DMS 273 (cell line): ENCODE measurements around the gene BLOC1S5.
"Not testable (repeated sequence)": the region's sequence is repeated elsewhere in the genome, so short reads cannot be mapped to it uniquely, and the experiment has no call there.

Experiments used
- DNase-seq: peaks from one replicate; lab custom pipeline; 2025; ENCODE audit not compliant: unreplicated experiment; lab: John Stamatoyannopoulos, UW

BLOC1S5 gene

DNA sequence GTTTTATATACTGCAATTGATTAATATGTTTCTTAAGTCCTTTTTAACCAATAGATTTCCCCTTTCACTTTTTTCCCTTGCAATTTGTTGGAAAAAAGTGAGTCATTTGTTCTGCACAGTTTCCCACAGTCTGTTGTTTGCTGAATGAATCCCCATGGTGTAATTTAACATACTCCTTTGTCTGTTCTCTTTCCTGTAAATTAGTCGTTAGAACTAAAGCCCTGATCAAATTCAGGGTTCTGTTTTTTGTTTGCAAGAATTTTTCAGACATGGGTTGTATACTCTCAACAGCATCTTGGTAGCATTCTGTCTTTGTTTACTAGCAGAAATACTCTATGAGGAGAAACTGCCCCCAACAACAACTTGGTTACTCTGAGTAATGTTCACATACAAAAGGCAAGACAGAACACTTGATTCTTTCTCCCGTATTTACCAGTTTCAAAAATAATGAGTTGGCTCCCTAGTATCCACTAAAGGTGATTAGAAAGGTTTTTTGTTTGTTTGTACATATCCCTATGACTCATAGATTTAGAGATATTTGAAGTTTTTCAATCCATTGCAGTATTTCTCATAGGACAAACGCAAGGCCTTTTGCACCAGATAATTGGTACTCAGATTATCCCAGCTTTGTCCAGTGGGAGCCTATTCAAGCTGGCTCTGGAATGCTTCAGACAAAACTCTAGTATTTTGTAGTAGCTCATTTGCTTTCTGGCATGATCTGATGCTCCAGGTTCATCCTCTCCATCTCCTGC is 16.5 kb downstream of the BLOC1S5 start:
- no peak for DNase-seq

DNA sequence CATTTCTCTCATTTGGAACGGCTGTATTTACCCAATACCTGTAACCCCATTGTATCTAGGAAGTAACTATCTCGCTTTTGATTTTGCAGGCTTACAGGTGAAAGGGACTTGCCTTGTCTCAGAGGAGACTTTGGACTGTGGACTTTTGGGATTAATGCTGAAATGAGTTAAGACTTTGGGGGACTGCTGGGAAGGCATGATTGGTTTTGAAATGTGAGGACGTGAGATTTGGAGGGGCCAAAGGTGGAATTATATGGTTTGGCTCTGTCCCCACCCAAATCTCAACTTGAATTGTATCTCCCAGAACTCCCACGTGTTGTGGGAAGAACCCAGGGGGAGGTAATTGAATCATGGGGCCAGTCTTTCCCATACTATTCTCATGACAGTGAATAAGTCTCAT is 18.4 kb downstream of the BLOC1S5 start:
- not testable (repeated sequence) for DNase-seq

DNA sequence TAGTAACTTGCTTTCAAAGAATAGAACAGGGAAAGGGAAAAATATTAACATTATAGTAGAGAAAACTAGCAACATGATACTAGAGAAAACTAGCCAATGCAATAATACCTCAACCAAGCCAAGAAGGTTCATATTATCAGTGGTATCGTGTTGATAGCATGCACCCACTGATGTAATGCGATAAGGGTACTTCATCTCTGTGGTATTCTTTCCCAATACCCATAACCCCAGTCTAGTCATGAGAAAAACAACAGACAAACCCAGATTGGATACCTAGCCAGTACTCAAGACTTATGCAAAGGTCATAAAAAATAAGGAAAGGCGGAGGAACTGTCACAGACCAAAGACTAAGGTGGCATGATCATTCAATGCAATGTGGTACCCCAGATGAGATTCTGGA is 21.0 kb downstream of the BLOC1S5 start:
- no peak for DNase-seq

DNA sequence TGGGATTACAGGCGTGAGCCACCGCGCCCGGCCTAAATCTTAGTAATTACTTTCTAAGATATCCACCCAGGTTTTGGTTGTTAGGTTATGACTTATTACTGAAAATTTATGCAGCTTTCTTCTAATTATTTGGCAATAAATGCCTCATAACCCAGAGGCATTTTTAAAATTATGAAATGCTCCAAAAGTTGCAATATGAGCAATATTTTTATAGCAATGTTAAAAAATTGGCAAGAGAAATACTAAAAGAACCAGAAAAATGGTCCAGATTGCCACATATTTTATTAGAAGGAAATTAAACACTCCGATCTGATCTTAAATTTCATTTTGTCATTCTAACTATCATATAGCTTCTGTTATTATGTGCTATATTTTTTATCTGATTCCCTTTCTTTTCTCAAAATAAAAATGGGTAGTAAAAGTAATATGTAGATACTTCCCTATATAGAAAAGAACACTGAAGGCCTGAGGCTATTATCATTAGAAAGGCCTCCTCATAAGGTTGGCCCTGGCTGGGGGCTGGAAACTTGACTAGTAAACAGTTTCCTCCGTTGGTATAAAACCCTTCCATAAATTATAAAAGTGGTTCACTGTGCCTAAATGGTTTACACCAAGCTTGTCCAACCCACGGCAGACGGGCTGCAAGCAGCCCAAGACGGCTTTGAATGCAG is 22.1 kb downstream of the BLOC1S5 start:
- DNase-seq, result no peak

DNA sequence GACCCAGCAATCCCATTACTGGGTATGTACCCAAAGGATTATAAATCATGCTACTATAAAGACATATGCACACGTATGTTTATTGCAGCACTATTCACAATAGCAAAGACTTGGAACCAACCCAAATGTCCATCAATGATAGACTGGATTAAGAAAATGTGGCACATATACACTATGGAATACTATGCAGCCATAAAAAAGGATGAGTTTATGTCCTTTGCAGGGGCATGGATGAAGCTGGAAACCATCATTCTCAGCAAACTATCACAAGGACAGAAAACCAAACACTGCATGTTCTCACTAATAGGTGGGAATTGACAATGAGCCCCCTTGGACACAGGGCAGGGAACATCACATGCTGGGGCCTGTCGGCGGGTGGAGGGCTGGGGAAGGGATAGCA is 30.1 kb downstream of the BLOC1S5 start:
- not testable (repeated sequence) for DNase-seq

DNA sequence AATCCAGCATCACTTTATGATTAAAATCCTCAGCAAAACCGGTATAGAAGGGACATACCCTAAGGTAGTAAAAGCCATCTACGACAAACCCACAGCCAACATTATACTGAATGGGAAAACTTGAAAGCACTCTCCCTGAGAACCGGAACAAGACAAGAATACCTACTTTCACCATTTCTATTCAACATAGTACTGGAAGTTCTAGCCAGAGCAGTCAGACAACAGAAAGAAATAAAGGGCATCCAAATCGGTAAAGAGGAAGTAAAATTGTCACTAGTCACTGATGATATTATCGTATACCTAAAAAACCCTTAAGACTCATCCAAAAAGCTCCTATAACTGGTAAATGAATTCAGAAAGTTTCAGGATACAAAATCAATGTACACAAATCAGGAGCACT is 33.3 kb downstream of the BLOC1S5 start:
- no peak for DNase-seq

DNA sequence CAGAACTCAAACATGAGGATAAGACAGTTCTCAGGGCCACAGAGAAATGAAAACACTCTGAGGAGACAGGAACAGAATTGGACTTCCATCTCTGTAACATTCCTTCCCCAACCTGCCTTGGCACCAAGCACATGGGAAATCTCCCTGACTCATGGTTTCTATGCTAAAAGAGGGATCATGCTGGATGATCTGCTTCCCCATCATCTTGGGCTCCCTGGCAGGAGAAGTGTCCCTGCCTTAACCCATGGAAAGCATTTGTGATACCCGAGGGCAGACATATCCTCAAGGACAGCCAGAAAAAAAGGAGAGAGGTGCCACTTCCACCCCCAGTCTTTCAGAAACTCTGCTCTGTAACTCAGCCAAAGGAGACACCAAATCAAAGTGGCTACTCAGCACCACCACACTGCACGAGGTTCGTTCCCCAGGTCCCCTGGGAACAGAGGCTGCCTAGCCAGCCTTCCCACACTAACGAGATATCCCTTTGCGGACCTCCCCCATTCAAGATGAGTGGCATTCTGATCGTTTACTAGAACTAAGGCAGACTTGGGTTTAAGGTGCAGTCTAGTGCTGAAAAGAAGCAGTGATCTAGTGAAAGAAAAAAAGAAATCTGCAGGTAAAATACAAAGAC is 34.8 kb downstream of the BLOC1S5 start:
- DNase-seq, result peak; percentile 46

DNA sequence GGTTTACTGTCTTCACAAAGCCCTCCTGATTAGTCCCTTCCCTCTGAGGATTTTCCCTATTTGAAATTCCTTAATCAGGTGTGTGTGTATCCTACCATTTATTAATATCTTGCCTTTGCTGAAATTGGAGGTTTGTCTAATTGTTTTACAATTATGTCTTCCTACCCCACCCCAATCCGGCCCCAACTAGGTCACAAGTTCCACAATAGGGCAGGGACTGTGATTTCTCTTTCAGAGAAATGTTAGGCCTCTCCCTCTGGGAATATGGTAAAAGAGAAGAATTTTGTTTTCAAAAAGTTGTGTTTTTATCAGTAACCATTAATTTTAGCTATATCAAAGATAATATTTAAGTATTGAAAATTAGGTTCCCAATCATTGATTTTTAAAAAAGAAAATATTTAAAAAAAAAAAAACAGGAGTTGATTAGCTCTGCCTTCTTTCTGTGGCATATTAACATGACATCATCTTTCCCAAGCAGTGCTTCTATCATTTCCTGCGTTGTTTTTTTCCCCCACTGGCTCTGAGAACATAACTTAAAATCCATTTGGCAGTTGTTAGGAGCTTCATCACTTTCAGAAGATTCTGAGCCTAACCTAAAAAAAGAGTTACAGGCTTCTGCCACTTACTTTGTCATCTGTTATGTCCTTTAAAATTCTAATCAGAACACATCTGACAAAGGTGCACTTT is 36.1 kb downstream of the BLOC1S5 start:
- no peak for DNase-seq

DNA sequence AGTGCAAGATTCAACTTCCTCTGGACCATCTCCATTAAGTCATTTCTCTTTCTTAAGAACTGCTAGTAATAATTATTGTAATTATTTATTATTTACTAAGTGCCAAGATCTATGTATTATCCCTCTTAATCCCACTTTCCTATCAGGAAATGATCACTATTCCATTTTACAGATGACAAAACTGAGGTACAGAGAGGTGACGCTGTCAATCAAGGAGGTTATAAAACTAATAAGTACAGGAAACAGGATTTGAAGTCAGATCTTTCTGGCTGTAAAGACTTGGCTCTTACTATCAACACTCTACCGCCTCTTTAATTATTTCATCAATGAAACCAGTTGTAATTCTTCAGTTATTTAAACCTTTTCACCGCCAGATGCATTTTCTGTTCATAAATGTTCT is 37.4 kb downstream of the BLOC1S5 start:
- DNase-seq, result no peak

DNA sequence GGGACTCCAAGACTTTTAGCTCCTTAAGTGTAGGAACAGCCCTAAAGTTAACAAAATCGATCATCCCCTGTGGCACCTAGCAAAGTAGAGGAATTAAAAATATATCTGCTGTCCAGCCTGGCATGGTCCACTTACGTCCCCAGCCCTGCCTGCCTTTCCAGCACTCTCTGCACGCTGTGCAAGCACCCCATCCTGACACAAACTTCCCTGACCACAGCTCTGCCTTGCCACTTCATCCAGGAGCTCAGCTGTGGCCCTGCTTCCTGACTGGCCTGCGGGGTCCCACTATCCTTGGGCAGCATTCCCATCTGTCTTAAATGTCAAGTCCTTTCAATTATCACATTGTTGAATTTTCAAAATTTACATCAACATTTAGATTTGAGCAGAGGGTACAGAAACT is 39.0 kb downstream of the BLOC1S5 start:
- no peak for DNase-seq

DNA sequence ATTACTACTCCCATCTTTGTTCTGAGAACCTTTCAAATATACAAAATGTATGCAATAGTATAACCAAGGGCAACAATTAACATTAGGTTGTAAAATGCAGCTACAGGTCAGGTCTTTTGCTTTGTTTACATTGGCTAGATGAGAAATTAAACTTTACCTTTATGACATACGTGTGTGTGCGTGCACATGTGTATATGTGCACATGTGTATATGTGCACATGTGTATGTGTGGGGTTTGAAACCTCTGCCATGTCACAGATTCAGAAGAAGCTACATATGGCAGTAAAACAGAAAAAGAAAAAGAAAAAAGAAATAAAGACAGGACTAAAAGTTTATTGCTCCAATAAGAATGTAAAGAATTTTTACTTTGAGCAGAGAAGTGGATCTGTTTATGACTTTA is 40.6 kb downstream of the BLOC1S5 start:
- DNase-seq, result no peak

DNA sequence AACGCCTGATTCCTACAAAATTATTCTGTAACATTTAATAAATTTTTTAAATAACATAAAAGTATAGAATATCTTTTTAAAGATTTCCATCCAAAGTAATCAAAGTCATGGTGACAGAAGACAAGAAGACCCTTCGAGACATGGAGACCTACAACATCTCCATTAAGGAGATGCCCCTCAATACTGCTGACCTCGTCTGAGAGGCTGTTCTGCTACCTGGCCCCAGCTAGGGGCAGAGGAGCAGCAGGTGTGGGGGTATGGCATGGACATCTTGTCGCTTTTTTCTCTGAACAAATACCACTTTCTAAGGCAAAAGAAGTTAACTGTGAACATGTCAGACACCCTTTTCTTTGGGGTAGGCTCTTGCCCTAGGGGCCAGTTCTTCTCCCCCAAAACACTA is 44.1 kb downstream of the BLOC1S5 start:
- no peak for DNase-seq

DNA sequence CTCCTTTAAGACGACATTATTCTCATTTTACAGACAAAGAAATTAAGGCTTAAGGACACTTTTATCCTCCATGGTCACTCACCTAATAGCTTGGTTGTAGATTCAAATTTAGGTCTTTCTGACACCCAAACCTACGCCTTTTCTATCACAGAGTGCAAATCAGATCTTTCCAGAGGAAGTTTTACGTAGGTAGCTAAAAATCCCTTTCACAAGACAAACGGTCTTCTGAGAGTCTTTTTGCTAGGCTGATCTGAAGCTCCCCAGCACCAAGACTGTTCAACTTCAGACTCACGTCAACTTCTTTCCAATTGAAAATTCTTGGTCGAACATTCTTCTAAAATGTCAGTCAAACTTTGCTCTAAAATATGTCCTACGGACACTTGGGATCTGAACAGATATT is 46.5 kb downstream of the BLOC1S5 start:
- DNase-seq, result no peak

DNA sequence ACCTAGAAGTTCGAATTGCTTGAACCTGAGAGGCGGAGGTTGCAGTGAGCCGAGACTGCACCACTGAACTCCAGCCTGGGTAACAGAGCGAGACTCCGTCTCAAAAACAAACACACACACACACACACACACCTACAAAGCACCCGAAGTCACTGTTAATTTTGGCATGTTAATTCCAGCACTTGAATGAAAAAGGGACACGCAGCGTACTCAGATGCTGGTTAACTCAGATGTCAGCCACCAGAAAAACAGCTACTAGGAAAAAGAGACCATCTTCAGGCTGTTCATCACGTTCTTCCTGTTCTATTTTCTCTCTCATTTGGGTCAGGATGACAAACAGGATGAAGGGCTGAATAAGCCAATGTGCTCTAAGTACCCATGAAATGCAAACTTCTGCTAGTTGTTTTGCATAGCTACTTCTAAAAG is 46.9 kb downstream of the BLOC1S5 start:
- DNase-seq, result no peak

DNA sequence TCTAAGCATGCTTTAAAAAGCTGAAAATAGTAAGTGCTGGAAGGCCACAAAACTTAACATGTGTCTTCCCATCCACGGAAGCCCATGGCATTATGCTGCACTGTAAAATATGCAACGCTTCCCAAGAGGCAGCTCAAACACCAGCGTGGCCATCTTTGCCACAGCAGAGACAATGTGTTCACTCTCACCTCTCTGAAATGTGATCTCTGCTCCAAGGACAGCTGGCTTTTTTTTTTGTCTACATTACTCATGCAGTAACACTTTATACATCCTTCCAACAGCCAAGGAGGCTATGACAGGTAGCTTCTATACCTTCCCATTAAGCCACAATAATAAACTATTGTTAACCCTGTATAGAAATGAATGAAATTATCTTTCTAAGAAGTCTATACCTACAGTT is 49.2 kb downstream of the BLOC1S5 start:
- peak; percentile 43 for DNase-seq

DNA sequence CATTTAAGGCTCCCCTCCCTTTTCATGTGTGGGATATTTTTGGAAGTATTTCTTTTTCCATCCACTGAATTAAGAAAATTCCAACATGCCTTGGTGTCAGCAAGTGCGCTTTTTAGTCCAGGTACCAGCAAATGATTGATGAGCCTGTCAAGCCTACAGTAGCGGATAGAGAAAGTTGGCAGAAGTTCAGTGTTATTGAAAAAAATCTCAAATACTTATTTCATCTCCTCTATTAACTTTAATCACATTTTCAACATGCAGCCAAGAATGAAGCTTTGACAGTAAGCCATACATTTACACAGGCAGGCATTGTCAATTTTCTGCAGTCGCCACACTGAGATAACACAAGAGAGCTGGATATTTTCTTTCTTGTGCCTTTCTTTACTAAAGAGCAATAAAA is 50.4 kb downstream of the BLOC1S5 start:
- DNase-seq, result no peak

DNA sequence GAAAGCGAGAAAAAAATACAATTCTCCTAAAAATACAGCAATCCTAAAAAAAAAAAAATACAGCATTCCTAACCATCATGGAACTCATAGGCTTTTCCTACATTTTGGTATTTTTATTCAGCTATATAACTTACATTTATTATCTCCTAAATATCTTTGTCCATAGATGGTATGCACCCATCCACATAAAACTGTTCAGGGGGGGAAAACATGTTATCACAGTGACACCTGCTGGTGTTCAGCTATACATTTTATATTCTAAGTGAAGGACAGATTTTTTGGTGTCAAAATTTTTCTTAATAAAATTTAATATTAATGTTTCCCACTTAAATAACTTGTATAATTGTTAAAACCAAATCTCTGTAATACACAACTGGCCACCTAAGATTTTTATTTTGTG is 58.0 kb downstream of the BLOC1S5 start:
- DNase-seq, result peak; percentile 57

DNA sequence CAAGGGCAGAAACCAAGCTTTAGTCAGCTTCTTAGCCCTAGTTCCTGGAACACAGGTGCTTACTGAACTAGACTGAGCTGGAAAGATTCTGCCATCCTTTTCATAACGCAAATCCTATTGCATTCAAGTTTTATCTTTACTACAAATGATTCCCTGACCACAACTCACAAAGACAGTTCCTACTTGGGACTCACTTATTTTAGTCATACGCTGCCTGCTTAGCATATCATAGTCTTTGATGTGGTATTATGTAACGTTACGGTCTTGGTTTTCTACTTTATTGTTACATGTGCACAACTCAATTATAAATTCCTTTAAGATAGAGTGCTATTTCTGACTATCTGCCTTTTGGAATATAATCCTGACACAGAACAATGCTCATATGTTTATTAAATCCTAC is 59.1 kb downstream of the BLOC1S5 start:
- no peak for DNase-seq

DNA sequence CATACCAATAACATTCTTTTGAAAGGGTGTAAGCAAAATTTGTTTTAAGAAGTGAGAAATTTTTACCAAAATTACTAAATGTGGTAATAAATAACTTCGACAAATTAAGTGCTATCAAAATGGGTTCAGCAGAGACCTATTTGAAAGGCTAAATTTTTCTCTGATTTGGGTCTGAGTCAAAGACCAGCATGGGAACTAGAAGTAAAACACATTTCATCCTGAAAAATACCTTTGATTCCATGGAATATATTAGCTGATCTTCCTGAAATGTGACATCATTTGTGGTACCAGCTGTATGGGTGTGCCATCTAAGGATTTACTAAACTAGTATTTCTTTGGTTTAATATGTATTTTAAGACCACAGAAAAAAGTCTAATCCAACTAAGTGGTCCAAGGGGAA is 63.6 kb downstream of the BLOC1S5 start:
- DNase-seq, result no peak

DNA sequence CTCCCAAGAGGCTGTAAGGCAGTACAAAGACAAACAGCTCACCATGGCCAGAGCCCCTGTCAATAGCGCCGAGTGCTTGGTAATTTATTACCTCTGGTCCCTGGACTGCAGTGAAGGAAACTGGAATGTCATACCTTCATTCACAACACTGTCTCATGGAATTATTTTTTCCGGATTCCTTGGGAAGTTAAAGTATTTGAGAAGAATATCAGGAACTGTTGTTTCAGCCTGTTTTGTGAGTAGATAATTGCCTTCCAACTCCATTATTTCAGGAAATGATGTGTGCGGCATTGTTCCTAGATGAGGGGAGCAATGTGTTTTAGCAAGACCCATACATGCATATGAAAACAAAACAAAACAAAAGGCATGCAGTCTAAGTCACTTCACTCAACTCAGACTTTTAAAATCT is 64.0 kb downstream of the BLOC1S5 start:
- DNase-seq, result no peak

DNA sequence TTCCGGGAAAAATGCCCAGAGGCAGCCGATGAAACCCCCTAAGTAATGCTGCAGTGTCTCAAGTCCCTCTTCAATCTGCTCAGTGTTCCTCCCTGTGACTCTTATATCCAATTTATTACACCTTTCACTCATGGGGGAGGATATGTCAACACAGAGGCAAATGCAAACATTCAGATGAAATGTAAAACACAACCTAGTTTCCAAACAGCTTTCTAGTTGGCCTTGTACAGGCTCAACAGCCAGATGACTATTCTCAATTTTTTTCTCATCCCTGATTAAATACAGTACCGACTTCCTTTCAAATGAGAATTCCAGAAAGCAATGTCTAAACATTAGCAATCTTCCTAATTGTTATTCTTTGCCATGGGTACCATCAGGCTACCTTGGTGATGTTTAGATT is 65.0 kb downstream of the BLOC1S5 start:
- DNase-seq, result no peak
